ENCODE results near the gene ZFYVE21.

ZFYVE21 gene

DNA sequence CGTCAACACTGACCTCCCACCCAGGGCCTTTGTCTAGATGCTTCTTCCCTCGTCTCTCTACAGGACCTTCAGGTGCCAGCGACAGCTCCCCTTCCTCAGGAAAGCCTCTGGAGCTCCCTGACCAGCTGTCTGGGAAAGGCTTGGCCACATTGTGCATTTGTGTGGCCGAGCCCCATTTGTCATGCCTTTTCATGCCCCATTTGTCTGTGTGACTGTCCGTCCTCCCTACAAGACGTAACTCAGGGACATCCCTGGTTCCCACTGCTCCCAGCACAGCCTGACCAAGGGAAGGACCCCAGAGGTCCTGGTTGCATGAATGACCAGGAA, 23.8 kb downstream of the ZFYVE21 start:
- DNase-seq: no peak

DNA sequence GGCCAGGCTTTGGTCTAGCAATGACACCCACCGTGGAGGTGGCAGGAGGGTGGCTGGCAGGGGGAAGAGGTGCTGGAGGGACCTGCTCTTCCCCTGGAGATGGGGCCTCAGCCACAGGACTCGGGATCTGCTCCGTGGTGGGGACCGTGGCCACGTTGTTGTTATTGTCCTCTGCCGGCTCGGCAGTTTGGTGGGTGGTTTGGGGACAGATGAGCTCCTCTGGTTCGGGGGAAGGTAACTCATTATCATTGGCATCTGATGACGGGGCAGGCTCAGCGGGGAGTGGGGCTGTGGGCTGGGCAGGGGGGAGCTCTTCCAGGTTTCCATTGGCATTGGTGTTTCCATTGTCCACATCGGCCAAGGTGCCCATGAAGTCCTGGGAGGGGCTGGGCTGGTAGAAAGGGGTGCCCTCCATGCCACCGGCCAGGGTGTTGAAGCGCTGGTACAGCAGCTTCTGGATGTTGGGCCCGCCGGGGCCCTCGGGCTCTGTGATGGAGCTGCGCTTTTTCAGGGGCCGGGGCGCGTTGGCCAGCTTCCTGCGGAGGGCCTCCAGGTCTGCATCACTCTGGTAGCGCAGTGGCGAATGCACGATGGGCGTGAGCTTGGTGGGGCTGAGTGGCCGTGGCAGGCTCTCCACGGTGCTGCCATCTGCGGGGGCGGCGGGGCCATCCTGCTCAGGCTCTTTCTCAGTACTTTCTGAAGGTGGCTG, 24.3 kb downstream of the ZFYVE21 start:
- DNase-seq: no peak

DNA sequence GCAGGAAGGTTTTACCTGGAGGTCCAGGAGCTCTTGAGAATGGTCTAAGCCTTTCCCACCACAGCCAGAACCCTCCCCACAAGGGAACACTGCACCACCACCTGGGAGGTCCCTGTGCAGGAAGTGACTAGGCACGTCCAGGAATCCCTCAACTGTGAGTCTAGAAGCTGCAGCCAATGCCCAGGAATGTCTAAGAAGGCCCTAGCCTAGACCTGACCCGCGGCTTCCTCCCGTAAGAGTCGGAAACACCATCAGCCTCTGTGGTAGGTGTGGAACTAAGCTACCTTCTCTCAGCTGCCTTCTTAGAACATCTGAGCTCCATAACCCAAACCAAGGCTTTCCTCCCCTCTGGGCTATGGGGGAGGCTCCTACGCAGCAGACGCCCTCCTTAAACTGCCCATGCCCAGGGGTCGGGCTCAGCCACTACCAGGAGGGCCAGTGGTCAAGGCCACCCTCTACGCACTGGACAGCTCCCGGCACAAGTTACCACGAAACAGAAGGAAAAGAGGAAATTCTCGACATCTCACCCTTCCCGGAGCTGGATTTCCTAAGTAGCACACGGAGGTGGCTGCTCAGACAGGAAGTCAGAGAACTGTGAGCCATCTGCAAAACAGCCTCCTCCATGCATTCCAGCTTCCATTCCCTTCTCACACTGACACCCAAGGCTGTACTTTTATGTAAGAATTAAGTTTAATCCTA, 25.5 kb downstream of the ZFYVE21 start:
- DNase-seq: no peak

DNA sequence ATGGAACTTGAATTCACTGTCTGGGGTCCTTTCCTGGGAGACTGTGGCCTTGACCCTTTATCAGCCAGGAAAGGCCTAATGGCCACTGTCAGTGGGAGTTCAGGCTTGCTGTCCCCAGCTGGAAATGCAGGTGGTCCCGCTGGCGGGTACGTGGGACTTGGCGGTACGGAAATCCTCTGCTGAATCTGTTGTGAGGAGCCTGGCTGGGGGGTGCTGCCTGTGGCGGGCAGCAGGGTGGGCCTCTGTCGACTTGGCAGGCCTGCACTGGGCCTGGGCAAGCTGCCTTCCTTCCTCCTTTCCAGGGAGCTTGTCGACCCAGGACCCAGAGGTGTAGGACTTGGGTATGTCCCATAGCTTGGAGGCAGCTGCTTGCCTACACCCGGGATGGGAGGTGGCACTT, 26.3 kb downstream of the ZFYVE21 start:
- no peak for DNase-seq

DNA sequence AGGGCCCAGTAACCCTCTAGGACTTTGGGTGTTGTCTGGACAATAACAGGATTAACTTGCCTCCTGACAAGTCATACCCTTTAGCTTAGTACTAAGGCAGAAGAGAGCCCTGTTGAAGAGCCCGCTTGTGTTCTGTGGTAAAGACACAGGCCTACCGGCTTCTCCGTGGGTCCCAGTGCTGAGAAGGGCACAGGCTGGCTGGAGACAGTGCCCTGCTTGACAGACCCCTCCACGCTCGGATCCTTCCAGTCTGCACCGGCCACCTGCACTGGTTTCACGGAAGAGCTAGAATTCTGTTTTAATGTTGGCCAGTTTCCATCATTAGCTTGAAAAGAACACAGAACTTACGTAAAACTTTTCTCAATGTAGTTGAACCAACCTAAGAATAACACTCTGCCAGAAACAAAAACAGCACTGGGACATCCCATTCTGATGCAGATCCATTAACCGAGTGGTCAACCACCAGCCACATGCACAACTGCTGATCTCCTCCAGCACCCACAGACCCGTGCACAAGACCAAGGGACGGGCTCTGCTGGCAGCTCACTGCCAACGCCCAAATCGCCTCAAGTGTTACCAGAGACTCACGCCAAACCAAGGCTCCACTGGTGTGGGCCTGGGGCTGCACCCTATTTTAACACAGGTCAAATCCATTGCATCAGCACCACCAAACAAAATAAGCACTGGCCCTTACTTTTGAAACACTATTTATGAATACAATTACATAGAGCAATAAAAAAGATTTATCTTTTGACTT, 27.1 kb downstream of the ZFYVE21 start:
- DNase-seq: no peak

DNA sequence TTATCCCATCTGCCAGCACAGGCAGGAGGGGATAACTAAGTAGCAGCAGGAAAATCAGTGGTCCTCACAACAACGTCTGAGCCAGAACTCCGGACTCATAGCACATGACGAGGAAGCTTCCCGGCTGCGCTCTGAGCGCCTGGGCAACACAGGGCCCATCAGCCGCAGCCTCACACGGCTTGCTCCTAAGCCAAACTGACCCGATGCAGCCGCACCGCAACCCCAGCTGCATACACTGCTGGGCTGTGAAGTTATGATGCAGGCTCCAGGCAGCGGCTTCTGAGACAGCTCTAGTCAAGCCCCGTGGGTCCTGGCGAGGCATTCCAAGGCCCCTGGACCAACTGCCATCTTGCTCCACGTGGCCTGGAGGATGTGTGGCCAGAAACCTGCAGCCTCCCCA, 28.1 kb downstream of the ZFYVE21 start:
- DNase-seq: no peak

DNA sequence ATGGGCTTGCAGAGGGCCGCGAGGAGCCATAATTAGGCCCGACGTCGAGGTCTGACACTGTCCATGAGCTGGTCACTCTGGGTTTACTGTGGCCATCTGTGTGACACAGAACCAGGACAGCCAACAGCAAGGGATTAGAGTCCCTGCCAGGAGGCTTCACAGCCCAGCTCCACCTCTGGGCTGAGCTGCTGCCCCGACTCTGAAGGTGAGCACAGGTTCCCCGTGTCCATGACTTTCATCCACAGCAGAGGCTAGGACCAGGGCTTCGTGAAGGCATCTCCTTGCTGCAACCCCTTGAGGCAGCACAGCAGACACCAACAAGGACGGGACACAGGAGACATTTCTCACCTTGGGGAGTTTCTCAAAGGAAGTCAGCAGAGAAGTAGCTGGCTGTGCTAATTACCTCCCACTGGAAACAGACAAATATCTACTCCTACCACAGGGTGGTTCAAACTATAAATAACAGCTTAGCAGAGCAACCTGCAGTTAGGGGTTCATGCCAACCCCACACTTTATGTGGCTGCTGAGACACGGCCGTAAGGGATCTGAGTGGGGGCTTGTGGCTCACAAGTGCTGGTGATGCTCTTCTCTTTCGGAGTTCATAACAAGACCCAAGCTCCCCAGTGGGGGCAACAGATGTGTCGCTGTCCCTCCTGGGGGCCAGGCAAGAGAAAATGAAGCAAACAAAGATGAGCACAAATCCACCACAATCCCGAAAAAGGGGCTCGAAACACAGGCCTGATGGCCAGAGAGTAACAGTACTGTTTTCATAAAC, 29.2 kb downstream of the ZFYVE21 start:
- no peak for DNase-seq

DNA sequence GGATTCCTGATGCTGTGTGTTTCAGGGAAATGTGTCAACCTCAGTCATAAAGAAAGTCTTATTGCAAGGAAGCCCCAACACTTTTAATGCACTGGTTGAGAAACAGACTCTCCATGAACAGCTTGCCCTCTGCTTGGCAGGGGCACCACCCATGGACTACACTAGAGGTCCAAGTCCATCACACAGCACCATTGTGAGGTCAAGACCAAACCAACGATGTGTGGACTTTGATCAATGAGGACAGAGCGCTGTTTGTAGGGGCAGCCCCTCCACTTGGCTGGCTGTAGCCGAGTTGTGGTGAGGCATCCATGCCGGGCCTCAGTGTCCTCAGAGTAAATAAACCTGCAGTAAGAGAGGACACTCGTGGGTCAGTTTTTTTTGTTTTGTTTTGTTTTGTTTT, 29.8 kb downstream of the ZFYVE21 start:
- no peak for DNase-seq

DNA sequence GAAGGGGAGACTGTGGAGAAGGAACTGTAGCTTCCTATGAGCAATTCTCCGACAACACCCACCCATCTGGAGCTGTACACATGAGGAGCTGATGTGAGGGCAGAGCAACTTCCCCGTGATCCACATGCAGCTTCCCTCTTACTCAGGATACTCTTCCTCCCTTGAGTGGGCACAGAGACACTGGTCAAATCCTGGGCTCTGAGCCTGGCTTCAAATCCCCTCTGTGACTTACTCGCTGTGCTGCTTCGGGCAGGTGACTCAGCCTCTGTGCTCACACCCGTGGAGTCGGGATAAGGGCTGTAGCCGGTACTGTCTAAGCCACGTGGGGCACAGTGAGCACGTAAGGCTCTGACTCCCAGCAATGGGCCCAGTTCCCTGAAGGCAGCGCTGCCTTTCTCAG, 31.1 kb downstream of the ZFYVE21 start:
- no peak for DNase-seq

DNA sequence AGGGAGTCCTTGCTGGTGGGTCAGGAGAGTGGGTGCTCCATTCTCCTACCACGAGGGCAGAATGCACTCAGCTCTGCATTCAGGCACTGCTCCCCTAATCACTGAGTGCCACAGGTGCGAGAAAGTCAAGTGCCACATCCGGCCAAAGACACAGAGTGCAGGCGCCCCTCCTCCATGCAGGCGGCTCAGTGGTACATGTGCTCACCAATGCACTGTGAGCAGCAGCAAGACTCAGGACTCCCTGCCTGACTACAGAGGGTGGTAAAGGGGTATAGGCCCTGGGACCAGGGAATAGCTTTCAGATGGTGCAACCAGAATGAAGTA, 32.9 kb downstream of the ZFYVE21 start:
- DNase-seq: no peak

DNA sequence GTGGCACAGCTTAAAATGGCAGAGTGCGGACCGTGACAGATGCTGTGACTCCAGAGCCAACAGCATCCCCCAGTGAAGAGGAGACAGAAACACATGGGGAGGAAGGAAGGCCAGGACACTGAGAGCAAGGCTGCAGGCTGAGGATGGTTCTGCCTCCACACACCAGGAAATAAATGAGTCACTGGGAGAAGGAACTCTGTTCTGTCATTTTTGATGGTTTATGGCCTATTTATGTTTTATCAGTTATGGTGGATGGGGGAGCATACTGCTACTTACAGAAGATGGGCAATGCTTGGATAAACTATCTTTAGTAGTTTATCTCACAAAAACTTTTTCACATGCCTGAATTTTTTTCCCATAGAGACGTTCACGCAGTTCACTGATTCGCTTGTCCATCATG, 33.8 kb downstream of the ZFYVE21 start:
- DNase-seq: no peak

DNA sequence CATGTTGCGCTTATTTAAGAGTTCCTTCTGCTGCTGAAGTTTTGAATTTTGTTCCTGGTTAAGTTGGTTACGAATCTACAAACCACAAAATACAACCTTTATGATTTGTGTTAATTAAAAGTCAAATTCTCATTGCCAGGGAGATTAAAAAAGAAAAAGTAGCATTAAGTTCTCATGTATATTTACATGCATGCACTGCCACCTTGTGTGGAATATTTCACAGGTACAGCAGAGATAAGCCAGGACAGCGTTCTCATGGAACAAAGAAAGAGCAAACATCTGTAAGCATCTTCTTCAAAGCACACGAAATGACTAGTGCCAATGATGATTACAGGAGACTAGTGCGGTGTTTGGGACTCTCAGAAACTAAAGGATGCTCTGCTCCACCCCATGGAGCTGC, 34.2 kb downstream of the ZFYVE21 start:
- DNase-seq: no peak

DNA sequence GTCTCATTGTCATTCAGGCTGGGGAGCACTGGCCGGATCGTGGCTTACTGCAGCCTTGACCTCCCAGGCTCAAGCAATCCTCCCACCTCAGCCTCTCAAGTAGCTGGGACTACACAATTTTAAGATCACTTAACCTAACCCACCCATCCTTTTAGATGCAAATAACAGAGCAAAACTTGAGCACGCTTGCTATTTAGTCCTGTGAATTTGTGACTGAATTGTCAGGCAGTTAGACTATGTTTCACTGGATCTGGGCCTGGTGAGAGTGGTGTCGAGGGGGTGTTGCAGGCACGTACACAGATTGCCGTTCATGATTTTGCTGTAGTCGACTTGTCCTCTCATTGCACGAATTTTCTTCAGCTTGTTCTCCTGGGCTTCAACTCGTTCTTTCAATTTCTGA, 38.2 kb downstream of the ZFYVE21 start:
- no peak for DNase-seq

DNA sequence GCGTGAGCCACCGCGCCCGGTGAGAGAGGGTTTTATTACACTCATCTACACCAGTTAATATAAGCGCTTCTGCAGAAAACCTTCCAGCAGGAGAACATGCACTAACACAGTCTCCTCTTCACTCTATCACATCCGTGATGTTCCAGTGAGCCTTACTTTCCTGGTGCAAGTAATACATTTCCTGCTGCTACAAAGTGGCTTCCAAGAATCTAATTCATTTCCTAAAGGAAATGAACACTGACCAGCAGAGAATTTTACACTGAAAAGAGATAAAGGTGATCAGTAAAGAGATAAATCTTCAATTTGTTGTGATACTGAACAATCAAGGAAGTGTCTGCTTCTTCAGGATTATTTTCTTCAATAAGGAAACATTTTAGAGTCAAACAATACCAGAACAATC, 39.5 kb downstream of the ZFYVE21 start:
- DNase-seq: no peak

DNA sequence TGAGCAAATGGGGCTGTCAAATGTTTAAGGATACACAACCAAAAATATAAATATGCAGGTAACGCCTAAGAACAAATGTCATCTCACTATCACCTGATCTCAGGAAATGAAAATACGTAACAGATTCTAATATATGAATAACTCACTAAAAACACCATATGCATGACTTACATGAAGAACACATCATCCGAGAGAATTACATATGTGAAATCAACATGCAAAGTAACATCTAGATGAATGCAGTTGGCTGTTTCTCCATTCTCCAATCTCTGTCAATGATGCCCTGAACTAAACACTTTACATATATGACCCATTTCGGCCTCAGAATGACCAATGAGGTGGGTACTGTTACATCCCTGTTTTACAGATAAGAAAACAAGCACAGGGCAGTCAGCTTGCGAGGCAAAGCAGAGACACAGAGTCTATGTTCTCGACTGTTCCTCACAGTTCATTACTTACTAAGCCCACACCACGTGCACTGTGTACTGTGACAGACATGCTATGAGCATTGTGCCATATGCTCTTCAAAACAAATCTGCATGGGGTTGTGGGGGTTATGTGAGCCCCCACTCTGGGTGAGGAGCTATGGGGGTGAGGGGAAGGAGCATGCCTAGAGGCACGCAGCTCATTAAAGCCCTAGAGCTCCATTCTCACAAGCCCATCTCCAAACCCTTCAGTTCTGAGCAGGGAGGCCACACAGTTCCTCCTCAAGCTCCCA, 42.6 kb downstream of the ZFYVE21 start:
- DNase-seq: no peak

DNA sequence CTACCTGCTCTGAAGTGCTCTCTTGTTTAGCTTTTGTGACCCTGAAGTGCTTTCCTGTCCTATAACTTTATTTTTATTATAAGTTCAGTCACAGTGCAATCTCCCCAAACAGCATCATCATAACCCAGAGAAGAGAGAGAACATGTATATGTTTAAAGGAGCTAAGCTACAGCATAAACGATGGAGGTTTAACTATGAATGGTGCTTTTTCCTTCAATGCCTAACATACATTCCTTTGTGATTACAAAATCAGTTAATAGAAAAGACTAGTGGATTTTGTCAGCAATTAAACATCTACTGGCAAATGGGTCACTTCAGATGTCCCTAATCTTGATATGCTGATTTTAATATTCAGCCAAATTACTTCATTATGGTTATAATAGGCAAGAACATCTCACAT, 46.4 kb downstream of the ZFYVE21 start:
- DNase-seq: no peak

DNA sequence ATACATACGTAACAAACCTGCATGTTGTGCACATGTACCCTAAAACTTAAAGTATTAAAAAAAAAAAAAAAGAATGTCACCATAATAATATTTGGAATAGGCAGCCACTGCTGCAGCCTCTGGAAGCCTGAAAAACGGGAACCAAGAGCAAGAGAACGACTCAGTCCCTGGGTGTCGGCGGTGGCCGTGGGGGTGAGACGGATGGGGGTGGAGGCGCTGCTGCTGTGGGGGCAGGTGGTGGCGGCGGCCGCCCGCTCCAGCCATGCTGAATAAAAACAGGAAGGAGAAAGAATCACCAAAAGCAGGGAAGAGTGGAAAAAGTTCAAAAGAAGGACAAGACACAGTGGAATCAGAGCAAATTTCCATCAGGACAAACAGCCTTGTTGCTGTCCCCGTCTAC, 46.9 kb downstream of the ZFYVE21 start:
- DNase-seq: no peak

DNA sequence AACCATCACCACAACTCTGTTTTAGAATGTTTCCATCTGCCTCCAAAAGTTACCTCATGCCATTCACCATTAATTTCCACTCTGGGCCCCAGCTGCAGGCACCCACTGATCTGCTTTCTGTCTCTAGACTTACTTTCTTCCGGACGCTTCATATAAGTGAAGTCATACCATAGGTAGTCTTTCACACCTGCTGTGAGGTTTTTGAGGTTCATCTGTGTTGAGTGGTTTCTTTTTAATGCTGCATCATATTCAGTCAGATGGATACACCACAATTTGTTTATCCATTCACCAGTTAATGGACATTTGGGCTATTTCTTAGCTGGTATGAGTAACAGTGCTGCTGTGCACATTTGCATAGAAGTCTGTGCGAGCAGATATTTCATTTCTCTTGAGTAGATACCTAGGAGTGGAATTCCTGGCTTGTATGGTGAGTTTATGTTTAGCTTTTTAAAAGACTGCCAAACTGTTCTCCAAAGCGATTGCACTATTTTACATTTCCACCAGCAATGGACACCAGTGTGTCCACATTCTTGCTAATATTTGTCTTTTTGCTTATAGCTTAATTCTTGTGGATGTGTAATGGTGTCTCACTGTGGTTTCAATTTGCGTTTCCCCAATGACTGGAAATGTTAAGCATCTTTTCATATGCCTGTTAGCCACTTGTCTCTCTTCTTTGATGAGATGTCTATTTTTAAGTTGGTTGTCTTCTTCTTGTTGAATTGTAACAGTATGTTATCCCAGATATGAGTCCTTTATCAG, 48.3 kb downstream of the ZFYVE21 start:
- DNase-seq: no peak

DNA sequence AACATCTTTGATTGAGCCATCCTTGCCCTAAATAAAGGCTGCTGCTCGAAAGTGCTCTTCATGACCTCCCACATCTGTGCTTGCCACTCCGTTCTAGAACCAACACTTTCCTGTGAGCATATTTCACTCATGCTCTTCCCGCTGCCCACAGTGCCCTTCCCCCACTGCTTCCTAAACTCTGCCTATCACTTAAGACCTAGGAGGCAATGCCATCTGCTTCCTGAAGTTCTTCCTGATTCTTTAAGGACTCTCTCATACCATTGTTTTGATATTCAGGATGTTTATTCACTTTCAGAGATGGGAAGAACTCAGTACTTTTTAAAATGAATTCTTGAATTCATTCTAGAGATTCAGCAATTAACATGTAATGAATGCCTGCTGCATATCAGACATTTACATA, 49.9 kb downstream of the ZFYVE21 start:
- DNase-seq: no peak

DNA sequence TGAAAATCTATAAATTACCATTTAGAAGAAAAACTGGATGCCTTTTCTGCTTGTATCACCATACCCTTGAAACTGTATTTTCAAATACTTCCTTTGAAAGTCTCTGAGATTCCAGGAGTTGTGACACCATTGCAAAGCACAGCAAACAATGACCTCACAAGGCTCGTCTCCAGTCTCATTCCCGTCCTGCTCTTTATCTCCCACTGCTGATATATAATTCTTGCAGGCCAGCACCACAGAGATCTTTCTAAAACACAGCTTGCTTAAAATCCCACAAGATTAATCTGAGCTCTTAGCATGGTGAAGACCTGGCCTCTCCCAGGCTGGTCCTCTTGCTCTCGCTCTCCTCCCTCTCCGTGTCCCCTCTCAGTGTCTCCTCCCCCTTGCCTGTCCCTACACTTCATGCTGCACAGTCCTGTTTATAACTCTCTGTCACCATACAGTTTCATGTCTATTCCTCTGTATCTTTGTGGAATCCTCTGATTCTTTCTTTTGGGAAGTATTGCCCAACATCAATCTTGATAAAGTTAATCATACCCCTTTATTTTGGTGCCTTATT, 51.8 kb downstream of the ZFYVE21 start:
- no peak for DNase-seq

DNA sequence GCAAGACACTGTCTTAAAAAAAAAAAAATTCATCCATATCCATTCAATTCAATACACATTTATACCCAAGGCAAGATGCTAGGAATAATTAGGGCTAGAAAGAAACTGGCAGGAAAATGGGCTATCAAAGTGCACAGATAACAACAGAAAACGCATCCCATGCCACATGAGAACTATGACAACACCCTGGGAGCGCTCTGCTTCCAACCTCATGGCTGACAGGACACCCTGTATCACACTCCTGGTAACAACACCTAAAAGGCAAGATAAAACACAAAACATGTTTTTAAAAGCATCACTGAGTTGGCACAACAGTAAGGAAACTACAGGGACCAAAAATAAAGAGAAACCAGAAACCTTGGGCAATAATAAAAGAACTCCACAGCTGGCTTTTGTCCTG, 54.9 kb downstream of the ZFYVE21 start:
- DNase-seq: no peak

DNA sequence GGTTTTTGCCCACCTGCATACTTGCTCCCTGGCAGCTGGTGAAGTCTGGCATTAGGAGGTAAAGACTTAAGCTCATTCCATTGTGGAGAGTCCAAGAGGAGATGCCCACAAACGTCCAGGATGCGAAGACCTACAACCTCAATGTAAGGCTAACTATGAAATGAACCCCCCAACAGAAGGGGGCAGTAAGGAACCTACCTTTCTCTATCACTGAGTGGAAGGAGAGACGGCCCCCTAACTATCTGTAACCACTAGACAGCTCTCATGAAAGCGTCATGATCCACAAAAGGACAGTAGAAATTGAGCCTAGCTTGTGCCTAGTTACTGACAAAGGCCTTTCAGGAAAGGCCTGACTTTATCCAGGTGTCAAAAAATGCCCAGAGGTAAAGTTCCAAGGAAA, 55.3 kb downstream of the ZFYVE21 start:
- no peak for DNase-seq
